SK-N-SH (cell line): Measurements from ENCODE around the gene ATP2B2.

ENCODE experiments used
- MAX ChIP-seq: IDR thresholded peaks from 2 replicates; pipeline ENCODE4 v1.4.0; 2012; ENCODE audit warnings: low read depth
- SIN3A ChIP-seq: IDR thresholded peaks from 2 replicates; pipeline ENCODE4 v1.6.1; 2012; ENCODE audit warnings: low read depth, mild to moderate bottlenecking, low read length, moderate library complexity, borderline replicate concordance

GRCh38 chr3:10352146-10352911, 153.1 kb downstream of the ATP2B2 start:
- TF ChIP-seq SIN3A (no peak), MAX (no peak)
